ENCODE data around the gene GHRH. TPM values are rescaled to one million over a fixed set of nuclear protein-coding genes. Genes with fewer than 3 reads are reported as not detected.

The GHRH gene
- total RNA-seq, 1 donor from 2014 or later, result not detected

GRCh38 chr20:37202267-37202943, 59.2 kb downstream of the GHRH start:
- peak; percentile 44 for DNase-seq (ENCODE audit: low spot score)
- H3K4me1 Mint-ChIP-seq (ENCODE audit: unreplicated experiment), result peaks cover 6% of the 10 kb centered on the region
- peaks cover 49% of the 10 kb centered on the region for H3K36me3 Mint-ChIP-seq (ENCODE audit: low read depth, unreplicated experiment)
- no peak overlapping the region for H3K4me3 Mint-ChIP-seq (ENCODE audit: unreplicated experiment)
- no peaks in the 10 kb centered on the region for H3K27me3 Mint-ChIP-seq (ENCODE audit: unreplicated experiment)
- H3K9me3 Mint-ChIP-seq (ENCODE audit: unreplicated experiment), result no peaks in the 10 kb centered on the region
- no peak overlapping the region for H3K27ac Mint-ChIP-seq (ENCODE audit: unreplicated experiment)
- TF ChIP-seq CTCF (IDR thresholded peaks at IDR 0.05; ENCODE audit: unreplicated experiment), result peak; percentile 82

GRCh38 chr20:37201827-37202162, 59.8 kb downstream of the GHRH start:
- Mint-ChIP-seq H3K4me3 (ENCODE audit: unreplicated experiment) (no peak overlapping the region), H3K4me1 (ENCODE audit: unreplicated experiment) (peaks cover 6% of the 10 kb centered on the region), H3K27ac (ENCODE audit: unreplicated experiment) (no peak overlapping the region), H3K9me3 (ENCODE audit: unreplicated experiment) (no peaks in the 10 kb centered on the region), H3K27me3 (ENCODE audit: unreplicated experiment) (peaks cover under 1% of the 10 kb centered on the region), H3K36me3 (ENCODE audit: low read depth, unreplicated experiment) (peaks cover 49% of the 10 kb centered on the region)
- DNase-seq (ENCODE audit: low spot score), result no peak
- TF ChIP-seq CTCF (IDR thresholded peaks at IDR 0.05; ENCODE audit: unreplicated experiment), result no peak

Other genes starting within 250 kb of the GHRH start
- gene RBL1, start 165.8 kb downstream of the GHRH start, total RNA-seq (ENCODE audit: unreplicated experiment), result 5.7 TPM
- gene RPN2, start 82.5 kb downstream of the GHRH start, total RNA-seq (ENCODE audit: unreplicated experiment), result 187 TPM
- gene MROH8, start 82.3 kb downstream of the GHRH start, total RNA-seq (ENCODE audit: unreplicated experiment), result 4.3 TPM
- 35.6 TPM for gene MANBAL, start 27.8 kb upstream of the GHRH start, total RNA-seq (ENCODE audit: unreplicated experiment)
- gene SRC, start 84.3 kb upstream of the GHRH start, total RNA-seq (ENCODE audit: unreplicated experiment), result 60.8 TPM

All from endothelial cell (in vitro differentiated cells).